Fibroblast of mammary gland (primary cell): ENCODE results near the gene MARCKSL1.

Experiments used
- DNase-seq: peaks from one replicate; pipeline ENCODE4 v3.0.0-alpha.2; 2010; ENCODE audit warnings: low read depth
- H3K4me3 ChIP-seq: 2 replicates; pipeline ENCODE4 v1.5.1; 2011; ENCODE audit warnings: low read depth, mild to moderate bottlenecking, low read length, moderate library complexity; ENCODE audit not compliant: control insufficient read depth
- CTCF ChIP-seq: conservative IDR thresholded peaks from 2 replicates; pipeline ENCODE4 v1.5.1; 2011; ENCODE audit warnings: low read depth, low read length, inconsistent platforms; ENCODE audit not compliant: control insufficient read depth, insufficient read depth

Gene MARCKSL1

GRCh38 chr1:32352831-32353383, 16.9 kb upstream of the MARCKSL1 start:
- peak; percentile 38 for DNase-seq
- no peak overlapping the region for H3K4me3 ChIP-seq
- no peak for TF ChIP-seq CTCF

- peak overlapping the region; percentile 63 for H3K4me3 ChIP-seq
- no peak for DNase-seq
- no peak for TF ChIP-seq CTCF
Measured at GRCh38 chr1:32352239-32352745, 16.3 kb upstream of the MARCKSL1 start.

GRCh38 chr1:32351399-32352238, 15.6 kb upstream of the MARCKSL1 start:
- peak; percentile 84 for DNase-seq
- peak overlapping the region; percentile 63 for H3K4me3 ChIP-seq
- TF ChIP-seq CTCF = no peak

GRCh38 chr1:32350785-32351398, 14.9 kb upstream of the MARCKSL1 start:
- peak; percentile 58 for DNase-seq

GRCh38 chr1:32349211-32349708, 13.2 kb upstream of the MARCKSL1 start:
- H3K4me3 ChIP-seq = no peak overlapping the region
- TF ChIP-seq CTCF = no peak
- peak; percentile 66 for DNase-seq

More at GRCh38 chr1:32350785-32351398, 14.9 kb upstream of the MARCKSL1 start:
- peak; percentile 27 for TF ChIP-seq CTCF
- H3K4me3 ChIP-seq = peak overlapping the region; percentile 63

GRCh38 chr1:32346532-32347157, 10.6 kb upstream of the MARCKSL1 start:
- no peak for TF ChIP-seq CTCF
- H3K4me3 ChIP-seq = no peak overlapping the region
- DNase-seq = no peak
